Neutrophil (primary cell): Measurements from ENCODE around the gene DIS3L2.

Experiments
- H3K27ac ChIP-seq: fragments of 200-600 bp; sonication (generic); 2 replicates; pipeline ENCODE4 v1.5.1; 2016; ENCODE audit warnings: mild to moderate bottlenecking, moderate library complexity
- H3K27me3 ChIP-seq: fragments of 200-600 bp; sonication (generic); 2 replicates; pipeline ENCODE4 v1.6.0; 2016; ENCODE audit warnings: mild to moderate bottlenecking
- H3K36me3 ChIP-seq: fragments of 200-600 bp; sonication (generic); 2 replicates; pipeline ENCODE4 v1.5.1; 2017
- H3K4me1 ChIP-seq, 2 experiments: fragments of 200-600 bp in 1 of 2; sonication (generic) in 1 of 2; 1 replicate in 1 of 2; 2 replicates in 1 of 2; pipeline versions ENCODE4 v1.5.1 to v1.6.1; 2013 to 2016; ENCODE audit warnings: low read depth in 1 of 2, low read length in 1 of 2, mild to moderate bottlenecking in 1 of 2, moderate library complexity in 1 of 2; ENCODE audit not compliant: control insufficient read depth in 1 of 2, insufficient read depth in 1 of 2
- H3K4me3 ChIP-seq, 2 experiments: fragments of 200-600 bp in 1 of 2; sonication (generic) in 1 of 2; 1 replicate in 1 of 2; 2 replicates in 1 of 2; pipeline ENCODE4 v1.5.1; 2013 to 2016; ENCODE audit warnings: low read depth in 1 of 2, low read length in 1 of 2, mild to moderate bottlenecking in 1 of 2, moderate library complexity in 1 of 2
- H3K9me3 ChIP-seq: fragments of 200-600 bp; sonication (generic); 2 replicates; pipeline ENCODE4 v1.5.1; 2016
- TF ChIP-seq, protein P1 (sequence below): fragments of 200-600 bp; sonication (generic); IDR thresholded peaks from 2 replicates; pipeline ENCODE4 v1.5.1; 2016; ENCODE audit warnings: antibody characterized with exemption

Gene DIS3L2

DNA sequence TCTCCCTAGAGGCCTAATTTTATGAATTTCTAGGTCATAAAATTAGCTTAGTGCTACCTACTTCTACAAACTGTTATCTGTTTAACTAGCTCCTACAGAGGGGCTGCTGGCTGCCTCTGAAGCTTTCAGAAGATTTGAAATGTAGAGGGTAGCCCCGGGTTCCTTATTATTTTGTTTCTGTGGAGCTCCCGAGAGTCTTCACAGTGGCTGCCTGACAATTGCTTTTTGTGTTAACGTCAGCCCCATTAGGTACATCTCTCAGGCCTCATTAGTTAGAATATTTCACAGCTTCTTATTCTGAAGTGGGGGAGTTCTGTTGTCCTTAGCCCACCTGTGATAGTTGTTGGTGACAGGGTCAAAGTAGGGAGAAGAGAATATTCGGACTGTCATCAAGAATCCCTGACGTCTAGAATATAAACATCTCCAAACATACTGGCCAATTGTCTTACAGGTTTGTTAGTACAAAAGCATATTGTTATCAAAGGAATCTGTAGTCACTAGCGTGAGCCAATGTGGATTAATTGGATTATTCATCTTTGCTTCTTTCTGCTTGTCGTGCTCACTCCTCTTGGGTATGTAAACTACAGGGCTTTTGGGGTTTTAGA is 77.5 kb downstream of the DIS3L2 start:
- no peaks in the 10 kb centered on the region for H3K27me3 ChIP-seq
- no peaks in the 10 kb centered on the region for H3K36me3 ChIP-seq
- H3K4me3 ChIP-seq, result no peak overlapping the region
- H3K27ac ChIP-seq, result no peak overlapping the region
- TF ChIP-seq, protein P1, sequence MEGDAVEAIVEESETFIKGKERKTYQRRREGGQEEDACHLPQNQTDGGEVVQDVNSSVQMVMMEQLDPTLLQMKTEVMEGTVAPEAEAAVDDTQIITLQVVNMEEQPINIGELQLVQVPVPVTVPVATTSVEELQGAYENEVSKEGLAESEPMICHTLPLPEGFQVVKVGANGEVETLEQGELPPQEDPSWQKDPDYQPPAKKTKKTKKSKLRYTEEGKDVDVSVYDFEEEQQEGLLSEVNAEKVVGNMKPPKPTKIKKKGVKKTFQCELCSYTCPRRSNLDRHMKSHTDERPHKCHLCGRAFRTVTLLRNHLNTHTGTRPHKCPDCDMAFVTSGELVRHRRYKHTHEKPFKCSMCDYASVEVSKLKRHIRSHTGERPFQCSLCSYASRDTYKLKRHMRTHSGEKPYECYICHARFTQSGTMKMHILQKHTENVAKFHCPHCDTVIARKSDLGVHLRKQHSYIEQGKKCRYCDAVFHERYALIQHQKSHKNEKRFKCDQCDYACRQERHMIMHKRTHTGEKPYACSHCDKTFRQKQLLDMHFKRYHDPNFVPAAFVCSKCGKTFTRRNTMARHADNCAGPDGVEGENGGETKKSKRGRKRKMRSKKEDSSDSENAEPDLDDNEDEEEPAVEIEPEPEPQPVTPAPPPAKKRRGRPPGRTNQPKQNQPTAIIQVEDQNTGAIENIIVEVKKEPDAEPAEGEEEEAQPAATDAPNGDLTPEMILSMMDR, result no peak
- H3K4me1 ChIP-seq, result no peaks in the 10 kb centered on the region
- no peaks in the 10 kb centered on the region for H3K9me3 ChIP-seq

DNA sequence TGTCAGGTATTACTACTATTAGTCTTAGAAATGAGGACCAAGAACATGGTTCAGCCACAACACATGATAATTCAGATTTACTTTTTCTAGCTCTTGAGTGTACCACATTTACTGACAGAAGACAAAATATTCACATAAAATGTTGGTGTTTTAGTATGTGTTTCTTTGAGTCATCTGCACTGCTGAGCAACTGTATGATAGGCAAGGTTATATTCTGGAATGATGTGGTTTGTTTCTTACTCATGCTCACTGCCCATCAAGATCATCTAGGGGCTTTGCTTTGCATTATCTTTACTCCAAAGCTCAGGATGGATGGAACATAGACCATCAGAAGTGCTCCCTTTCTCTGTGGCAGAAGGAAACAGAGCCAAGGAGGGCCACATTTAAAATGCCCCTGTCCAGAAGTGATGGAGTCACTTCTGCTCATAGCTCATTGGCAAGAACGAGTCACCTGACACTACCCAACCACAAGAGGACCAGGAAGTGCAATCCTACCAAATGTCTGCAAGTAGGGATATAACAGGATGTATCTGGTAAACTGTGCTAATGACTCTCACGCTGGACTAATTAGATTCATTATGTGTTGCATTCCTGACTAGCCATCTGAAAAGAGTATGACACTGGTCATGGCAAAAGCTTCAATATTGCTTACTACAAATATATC is 81.5 kb downstream of the DIS3L2 start:
- H3K4me3 ChIP-seq, result no peak overlapping the region
- TF ChIP-seq, protein P1, result no peak
- no peaks in the 10 kb centered on the region for H3K4me1 ChIP-seq
- no peaks in the 10 kb centered on the region for H3K27me3 ChIP-seq
- H3K9me3 ChIP-seq, result no peaks in the 10 kb centered on the region
- no peak overlapping the region for H3K27ac ChIP-seq
- H3K36me3 ChIP-seq, result no peaks in the 10 kb centered on the region

DNA sequence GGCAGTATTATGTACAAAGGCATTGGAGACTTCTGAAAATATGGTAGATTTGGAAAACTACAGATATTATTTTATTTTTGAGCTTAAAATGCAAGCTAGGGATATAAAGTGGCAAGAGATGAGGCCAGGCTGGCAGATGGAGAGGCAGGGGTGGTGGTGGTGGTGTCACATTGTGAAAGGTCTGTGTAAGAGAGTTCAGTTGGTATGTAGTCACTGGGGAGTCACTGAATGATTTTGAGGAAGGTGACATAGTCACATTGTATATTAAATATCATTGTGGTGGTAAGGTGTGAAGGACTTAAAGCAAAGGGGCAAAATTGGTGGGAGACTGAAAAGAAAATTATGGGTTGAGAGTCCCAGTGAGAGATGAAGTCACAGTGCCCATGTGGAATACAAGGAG is 82.5 kb downstream of the DIS3L2 start:
- TF ChIP-seq, protein P1, result no peak
- H3K27me3 ChIP-seq, result no peaks in the 10 kb centered on the region
- no peak overlapping the region for H3K4me3 ChIP-seq
- no peaks in the 10 kb centered on the region for H3K36me3 ChIP-seq
- H3K27ac ChIP-seq, result no peak overlapping the region
- H3K9me3 ChIP-seq, result no peaks in the 10 kb centered on the region
- no peaks in the 10 kb centered on the region for H3K4me1 ChIP-seq

DNA sequence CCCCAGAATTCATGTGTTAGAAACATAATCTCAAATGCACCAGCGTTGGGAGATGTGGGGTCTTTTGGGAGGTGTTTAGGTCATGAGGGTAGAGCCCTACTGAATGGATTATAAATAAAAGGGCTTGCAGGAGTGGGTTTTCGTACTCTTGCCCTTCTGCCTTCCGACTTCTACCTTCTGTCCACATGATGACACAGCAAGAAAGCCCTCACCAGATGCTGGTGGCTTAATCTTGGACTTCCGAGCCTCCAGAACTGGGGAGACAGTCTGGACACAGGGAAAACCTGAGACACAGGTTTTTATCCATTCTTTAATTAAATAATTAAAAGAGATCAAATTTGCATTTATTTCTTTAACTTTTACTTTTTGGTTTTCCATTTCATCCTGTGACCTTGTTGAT is 87.8 kb downstream of the DIS3L2 start:
- TF ChIP-seq, protein P1, result no peak
- Histone ChIP-seq H3K4me1 (no peaks in the 10 kb centered on the region), H3K27ac (no peak overlapping the region), H3K36me3 (no peaks in the 10 kb centered on the region), H3K4me3 (no peak overlapping the region), H3K9me3 (no peaks in the 10 kb centered on the region), H3K27me3 (no peaks in the 10 kb centered on the region)

DNA sequence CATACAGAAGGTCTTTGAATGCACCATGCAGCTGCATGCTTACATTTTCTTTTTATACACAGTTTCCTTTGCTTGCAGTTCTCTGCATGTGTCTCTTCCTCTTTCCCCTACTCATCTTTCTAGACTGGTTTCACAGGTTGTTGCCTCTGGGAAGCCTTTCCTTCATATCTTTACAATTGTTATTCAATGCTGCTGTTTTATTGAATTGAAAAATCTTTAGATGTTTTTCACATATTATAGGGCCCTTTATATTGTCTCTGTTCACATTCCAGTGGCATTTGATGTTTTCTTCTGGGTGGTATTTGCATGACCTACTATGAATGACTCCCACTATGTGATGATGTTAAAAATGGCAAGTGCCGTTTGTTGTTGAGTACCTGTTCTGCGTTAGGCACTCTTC is 91.1 kb downstream of the DIS3L2 start:
- H3K9me3 ChIP-seq, result no peaks in the 10 kb centered on the region
- H3K27me3 ChIP-seq, result no peaks in the 10 kb centered on the region
- H3K27ac ChIP-seq, result no peak overlapping the region
- TF ChIP-seq, protein P1, result no peak
- no peaks in the 10 kb centered on the region for H3K36me3 ChIP-seq
- no peaks in the 10 kb centered on the region for H3K4me1 ChIP-seq
- H3K4me3 ChIP-seq, result no peak overlapping the region
